Vagina (tissue), 2 donors: ENCODE data around the gene ESRP2.

Experiments used
- POLR2A ChIP-seq, 2 donors: fragments of 450-650 bp; IDR thresholded peaks; one replicate each; pipeline ENCODE4 v1.6.1; 2017; ENCODE audit warnings: antibody characterized with exemption in 2 of 2, mild to moderate bottlenecking in 2 of 2, moderate library complexity in 2 of 2
- TF ChIP-seq, protein P1 (sequence below), 3 experiments: fragments of 450-650 bp in 2 of 3; fragments of 200-600 bp in 1 of 3; sonication (generic) in 1 of 3; IDR thresholded peaks; one replicate each; pipeline ENCODE4 v1.5.1; 2017 to 2019; ENCODE audit warnings: antibody characterized with exemption in 3 of 3, mild to moderate bottlenecking in 2 of 3, moderate library complexity in 2 of 3

DNA sequence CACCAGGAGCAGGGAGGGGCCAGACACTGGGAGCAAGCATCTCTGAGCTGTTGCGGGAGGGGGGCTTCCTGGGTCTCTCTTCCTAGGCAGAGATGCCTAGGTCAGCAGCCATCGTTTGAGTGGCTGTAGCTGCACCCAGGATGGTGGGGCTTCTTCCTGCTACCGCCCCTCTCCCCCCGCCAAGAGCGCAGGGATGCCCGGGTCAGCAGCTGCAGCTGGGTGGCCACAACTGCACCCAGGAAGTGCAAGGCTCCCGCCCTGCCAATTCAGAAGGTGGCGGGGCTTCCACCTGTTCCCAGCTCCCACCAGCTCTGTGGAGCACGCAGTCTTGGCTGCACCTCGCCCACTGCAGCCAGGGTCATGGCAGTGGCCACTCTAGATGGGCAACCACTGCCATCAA, 47.8 kb downstream of the ESRP2 start:
- TF ChIP-seq, protein P1, sequence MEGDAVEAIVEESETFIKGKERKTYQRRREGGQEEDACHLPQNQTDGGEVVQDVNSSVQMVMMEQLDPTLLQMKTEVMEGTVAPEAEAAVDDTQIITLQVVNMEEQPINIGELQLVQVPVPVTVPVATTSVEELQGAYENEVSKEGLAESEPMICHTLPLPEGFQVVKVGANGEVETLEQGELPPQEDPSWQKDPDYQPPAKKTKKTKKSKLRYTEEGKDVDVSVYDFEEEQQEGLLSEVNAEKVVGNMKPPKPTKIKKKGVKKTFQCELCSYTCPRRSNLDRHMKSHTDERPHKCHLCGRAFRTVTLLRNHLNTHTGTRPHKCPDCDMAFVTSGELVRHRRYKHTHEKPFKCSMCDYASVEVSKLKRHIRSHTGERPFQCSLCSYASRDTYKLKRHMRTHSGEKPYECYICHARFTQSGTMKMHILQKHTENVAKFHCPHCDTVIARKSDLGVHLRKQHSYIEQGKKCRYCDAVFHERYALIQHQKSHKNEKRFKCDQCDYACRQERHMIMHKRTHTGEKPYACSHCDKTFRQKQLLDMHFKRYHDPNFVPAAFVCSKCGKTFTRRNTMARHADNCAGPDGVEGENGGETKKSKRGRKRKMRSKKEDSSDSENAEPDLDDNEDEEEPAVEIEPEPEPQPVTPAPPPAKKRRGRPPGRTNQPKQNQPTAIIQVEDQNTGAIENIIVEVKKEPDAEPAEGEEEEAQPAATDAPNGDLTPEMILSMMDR (IDR thresholded peaks at IDR 0.05), result no peak
- TF ChIP-seq POLR2A (IDR thresholded peaks at IDR 0.05), result no peak
